Breast epithelium (tissue), 3 donors: ENCODE data around the gene ATP13A3.

Experiments used
- CTCF ChIP-seq, 3 donors: fragments of 450-650 bp; IDR thresholded peaks; one replicate each; pipeline ENCODE4 v1.5.1; 2016 to 2017; ENCODE audit warnings: antibody characterized with exemption in 3 of 3, mild to moderate bottlenecking in 3 of 3, moderate library complexity in 3 of 3
- POLR2A ChIP-seq: fragments of 450-650 bp; IDR thresholded peaks from one replicate; pipeline ENCODE4 v1.6.1; 2016; ENCODE audit warnings: antibody characterized with exemption, mild to moderate bottlenecking, moderate library complexity
- POLR2AphosphoS5 ChIP-seq, 3 donors: sonication (generic); formaldehyde crosslinking; IDR thresholded peaks; one replicate each; pipeline ENCODE4 v1.6.1; 2017; ENCODE audit warnings: antibody characterized with exemption in 3 of 3

- TF ChIP-seq CTCF (IDR thresholded peaks at IDR 0.05) (no peak), POLR2AphosphoS5 (IDR thresholded peaks at IDR 0.05) (no peak), POLR2A (no peak)
Measured at GRCh38 chr3:194458131-194458530, 28.7 kb downstream of the ATP13A3 start.
